Effector memory CD4-positive, alpha-beta T cell (primary cell): ENCODE data around the gene RPL19.

Experiments
- DNase-seq, 3 donors: peaks; one replicate each; pipeline ENCODE4 v3.0.0-alpha.2; 2020
- H3K27ac ChIP-seq: 2 replicates; pipeline ENCODE4 v1.7.0; 2013; ENCODE audit warnings: mild to moderate bottlenecking, low read length, moderate library complexity; ENCODE audit not compliant: insufficient read depth, poor library complexity, severe bottlenecking
- H3K27me3 ChIP-seq: replicated peaks from 2 replicates; pipeline ENCODE4 v1.7.0; 2013; ENCODE audit warnings: mild to moderate bottlenecking, low read length; ENCODE audit not compliant: insufficient read depth, control insufficient read depth, poor library complexity, severe bottlenecking
- H3K36me3 ChIP-seq: 2 replicates; pipeline ENCODE4 v1.7.0; 2013; ENCODE audit warnings: mild to moderate bottlenecking, low read length, moderate library complexity; ENCODE audit not compliant: control insufficient read depth, insufficient read depth
- H3K4me1 ChIP-seq: 2 replicates; pipeline ENCODE4 v1.7.0; 2013; ENCODE audit warnings: low read length, mild to moderate bottlenecking; ENCODE audit not compliant: control insufficient read depth, insufficient read depth, poor library complexity, severe bottlenecking
- H3K4me3 ChIP-seq: 2 replicates; pipeline ENCODE4 v1.7.0; 2013; ENCODE audit warnings: low read length, low read depth, mild to moderate bottlenecking; ENCODE audit not compliant: insufficient read depth, poor library complexity, severe bottlenecking
- H3K9me3 ChIP-seq: 2 replicates; pipeline ENCODE4 v1.7.0; 2013; ENCODE audit warnings: mild to moderate bottlenecking, low read length, moderate library complexity; ENCODE audit not compliant: control insufficient read depth

RPL19 gene

DNA sequence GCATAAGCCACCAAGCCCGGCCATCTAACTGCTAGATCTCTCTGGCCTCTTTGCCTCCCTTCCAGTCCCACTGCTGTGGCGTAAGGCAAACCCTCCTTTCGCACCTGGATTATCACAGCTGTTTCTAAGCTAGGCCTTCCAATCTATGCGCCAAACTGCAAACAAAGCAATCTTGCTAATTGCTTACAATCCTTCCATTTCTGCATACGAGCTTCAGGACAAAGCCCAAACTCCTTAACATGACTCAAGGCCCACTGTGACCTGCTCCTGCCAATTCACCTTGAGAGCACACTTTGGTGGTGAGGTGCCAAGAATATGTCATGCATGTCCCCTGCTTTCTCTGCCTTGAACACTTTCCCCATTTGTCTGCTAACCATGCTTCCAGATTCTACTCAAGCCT lies 28.1 kb upstream of the RPL19 start:
- Histone ChIP-seq H3K27ac (no peak overlapping the region), H3K36me3 (peaks cover 11% of the 10 kb centered on the region), H3K27me3 (no peaks in the 10 kb centered on the region), H3K4me3 (no peak overlapping the region), H3K4me1 (no peaks in the 10 kb centered on the region), H3K9me3 (no peaks in the 10 kb centered on the region)
- no peak for DNase-seq

DNA sequence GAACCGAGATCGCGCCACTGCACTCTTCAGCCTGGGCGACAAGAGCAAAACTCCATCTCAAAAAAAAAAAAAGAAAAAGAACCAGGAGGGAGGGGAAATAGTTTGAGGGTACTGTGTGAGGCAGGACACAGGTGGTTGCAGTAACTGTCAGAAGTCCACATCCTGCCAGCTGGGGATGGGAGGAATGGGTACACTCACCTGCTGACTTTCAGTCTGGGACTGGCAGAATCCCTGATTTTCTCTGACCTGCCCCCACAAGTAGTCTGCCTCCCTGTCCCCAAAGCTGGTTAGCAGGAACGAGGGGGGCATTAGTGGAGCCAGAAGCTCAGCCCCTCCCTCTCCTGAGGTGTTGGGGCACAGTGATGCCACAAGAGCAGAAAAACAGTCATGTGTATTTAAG lies 27.0 kb upstream of the RPL19 start:
- no peak for DNase-seq
- no peaks in the 10 kb centered on the region for H3K9me3 ChIP-seq
- no peak overlapping the region for H3K4me3 ChIP-seq
- no peaks in the 10 kb centered on the region for H3K27me3 ChIP-seq
- no peak overlapping the region for H3K27ac ChIP-seq
- no peaks in the 10 kb centered on the region for H3K4me1 ChIP-seq
- H3K36me3 ChIP-seq, result peaks cover 21% of the 10 kb centered on the region

DNA sequence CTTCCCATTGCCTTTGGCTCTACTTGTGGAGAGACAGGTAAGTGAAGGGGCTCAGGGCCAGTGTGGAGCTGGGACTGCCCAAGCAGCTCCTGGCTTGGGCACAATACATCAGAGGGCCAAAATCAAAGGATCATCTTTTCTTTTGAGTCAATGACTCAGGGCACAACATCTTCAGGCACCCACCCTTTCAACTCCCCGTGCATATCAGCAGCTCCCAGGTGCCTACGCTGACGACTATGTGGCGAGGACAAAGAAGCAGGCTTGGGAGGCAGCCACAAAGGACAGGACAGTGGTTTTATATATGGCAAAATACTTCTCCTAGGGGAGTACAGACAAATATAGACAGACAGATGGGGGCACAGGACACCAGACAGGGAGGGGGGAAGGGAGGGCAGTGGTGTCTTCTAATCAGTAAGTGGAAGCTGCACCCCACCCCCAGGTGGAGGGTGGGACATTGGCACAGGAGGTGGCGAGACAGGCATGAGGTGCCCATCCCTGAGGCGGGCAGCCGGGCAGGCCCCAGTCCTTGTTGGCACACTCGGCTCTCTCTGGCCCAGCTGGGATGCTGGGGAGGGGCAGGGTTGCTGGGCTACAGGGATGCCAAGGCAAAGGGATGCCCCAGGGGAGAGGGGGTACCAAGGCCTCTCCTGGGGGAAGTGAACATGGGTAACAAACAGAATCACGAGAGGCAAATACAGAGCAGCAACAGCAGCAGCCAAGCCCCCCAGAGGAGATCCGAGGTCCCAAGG lies 26.4 kb upstream of the RPL19 start:
- no peaks in the 10 kb centered on the region for H3K4me1 ChIP-seq
- no peak for DNase-seq
- H3K36me3 ChIP-seq, result peaks cover 21% of the 10 kb centered on the region
- no peaks in the 10 kb centered on the region for H3K9me3 ChIP-seq
- H3K27me3 ChIP-seq, result no peaks in the 10 kb centered on the region
- H3K27ac ChIP-seq, result no peak overlapping the region
- no peak overlapping the region for H3K4me3 ChIP-seq

DNA sequence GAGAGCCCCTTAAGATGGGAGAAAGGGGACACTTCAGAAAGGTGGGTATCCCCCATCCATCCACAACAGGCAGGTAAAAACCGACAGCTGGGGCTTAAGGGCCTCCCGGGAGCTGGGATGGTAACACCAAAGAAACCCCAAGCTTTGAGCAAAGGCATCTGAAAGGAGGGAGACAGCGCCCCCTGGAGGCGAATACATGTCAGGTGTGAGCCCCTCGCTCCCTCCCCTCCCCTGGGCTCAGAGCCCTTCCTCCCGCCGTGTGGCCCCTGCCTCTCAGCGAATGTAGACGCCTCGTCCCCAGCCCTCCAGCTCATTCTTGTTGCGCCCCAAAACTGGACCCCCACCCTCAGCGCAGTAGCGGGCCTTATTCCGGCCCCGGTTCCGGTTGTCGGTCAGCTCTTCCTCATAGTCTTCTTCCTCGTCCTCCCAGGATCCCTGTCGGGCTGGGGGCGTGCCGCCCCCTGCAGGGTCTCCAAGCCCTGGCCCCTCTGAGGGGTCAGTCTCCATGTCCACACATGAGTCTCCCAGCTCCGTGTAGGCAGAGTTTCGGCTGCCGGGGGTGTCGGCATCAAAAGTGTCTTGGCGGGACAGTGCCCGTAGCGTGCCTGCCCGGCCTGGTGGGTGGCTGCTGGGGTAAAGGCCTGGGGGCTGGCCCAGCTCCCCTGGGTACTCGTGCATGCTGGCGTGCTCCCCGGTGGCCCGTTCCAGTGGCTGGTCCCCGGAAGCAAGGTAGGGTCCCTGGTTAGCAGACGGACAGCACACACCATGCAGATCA lies 25.0 kb upstream of the RPL19 start:
- Histone ChIP-seq H3K36me3 (peaks cover 21% of the 10 kb centered on the region), H3K27ac (no peak overlapping the region), H3K4me3 (no peak overlapping the region), H3K4me1 (no peaks in the 10 kb centered on the region), H3K27me3 (no peaks in the 10 kb centered on the region), H3K9me3 (no peaks in the 10 kb centered on the region)
- DNase-seq, result peak; percentile 50 to 60 (median 55)

DNA sequence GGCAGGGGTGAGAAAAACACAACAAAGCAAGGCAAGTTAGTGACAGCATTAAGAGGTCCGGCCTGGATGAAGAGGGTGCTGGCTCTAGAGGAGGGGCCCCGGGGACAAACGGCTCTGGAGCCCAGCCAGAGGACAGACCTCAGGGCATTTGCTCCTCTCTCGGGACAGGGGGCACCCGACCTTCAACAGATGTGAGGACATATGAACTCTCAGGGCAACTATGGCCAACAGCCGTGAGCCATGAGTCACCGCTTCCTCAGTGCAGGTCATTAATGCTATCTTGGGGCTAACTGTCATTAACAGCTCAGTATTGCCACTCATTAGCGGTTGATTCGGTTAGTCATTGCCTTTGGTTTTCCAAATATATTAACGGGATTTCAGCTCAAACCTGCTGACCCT lies 24.4 kb upstream of the RPL19 start:
- Histone ChIP-seq H3K27me3 (no peaks in the 10 kb centered on the region), H3K36me3 (peaks cover 21% of the 10 kb centered on the region), H3K27ac (no peak overlapping the region), H3K4me1 (no peaks in the 10 kb centered on the region), H3K9me3 (no peaks in the 10 kb centered on the region), H3K4me3 (no peak overlapping the region)
- DNase-seq, result no peak

DNA sequence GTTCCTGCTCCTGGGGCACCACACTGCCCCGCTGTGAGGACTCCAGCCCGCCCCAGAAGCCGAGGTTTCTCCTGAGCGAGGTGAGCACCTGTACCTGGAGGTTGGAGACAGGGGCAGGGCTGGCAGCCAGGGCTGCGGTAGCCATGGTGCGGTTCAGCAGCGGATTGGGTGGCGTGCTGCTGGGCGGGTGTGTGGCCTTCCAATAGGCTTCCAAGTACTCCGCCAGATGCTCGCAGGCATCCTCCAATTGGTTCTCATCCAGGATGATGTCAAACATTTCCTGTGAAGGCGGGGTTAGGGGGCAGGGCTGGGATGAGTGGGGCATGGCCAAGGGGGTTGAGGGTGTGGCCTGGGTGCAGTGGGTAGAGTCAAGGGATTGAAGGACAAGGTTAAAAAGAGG lies 22.8 kb upstream of the RPL19 start:
- DNase-seq, result no peak
- Histone ChIP-seq H3K4me3 (no peak overlapping the region), H3K4me1 (no peaks in the 10 kb centered on the region), H3K27ac (no peak overlapping the region), H3K27me3 (no peaks in the 10 kb centered on the region), H3K9me3 (no peaks in the 10 kb centered on the region), H3K36me3 (peaks cover 27% of the 10 kb centered on the region)

DNA sequence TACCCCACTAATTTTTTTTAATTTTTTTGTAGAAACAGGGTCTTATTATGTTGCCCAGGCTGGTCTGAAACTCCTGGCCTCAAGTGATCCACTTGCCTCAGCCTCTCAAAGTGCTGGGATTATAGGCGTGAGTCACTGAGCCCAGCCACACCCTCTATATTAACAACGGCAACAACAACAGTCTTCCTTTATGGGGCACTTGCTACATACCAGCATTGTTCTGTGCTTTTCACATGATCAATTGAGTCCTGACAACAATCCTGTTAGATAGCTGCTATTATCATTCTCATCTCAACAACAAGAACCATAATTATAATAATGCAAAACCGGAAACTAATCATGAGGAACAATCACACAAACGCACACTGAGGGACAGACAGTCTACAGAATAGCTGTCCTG lies 21.5 kb upstream of the RPL19 start:
- no peak overlapping the region for H3K27ac ChIP-seq
- H3K36me3 ChIP-seq, result peaks cover 36% of the 10 kb centered on the region
- DNase-seq, result no peak
- H3K27me3 ChIP-seq, result no peaks in the 10 kb centered on the region
- H3K4me1 ChIP-seq, result no peaks in the 10 kb centered on the region
- no peak overlapping the region for H3K4me3 ChIP-seq
- H3K9me3 ChIP-seq, result no peaks in the 10 kb centered on the region

DNA sequence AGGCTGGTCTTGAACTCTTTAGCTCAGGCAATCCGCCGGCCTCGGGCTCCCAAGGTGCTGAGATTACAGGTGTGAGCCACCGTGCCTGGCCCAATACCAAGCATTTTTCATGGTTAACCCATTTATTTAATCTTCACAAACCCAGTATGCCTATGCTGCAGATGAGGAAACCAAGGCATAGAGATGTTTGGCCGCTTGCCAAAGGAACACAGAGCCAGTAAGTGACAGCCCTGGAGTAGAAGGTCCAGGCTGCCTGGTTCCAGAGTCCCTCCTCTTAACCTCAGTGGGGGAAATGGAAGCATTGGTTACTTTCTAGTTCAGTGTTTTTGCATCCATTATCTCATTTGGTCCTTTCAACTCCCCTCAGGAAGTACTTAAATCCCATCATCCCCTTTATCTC lies 18.8 kb upstream of the RPL19 start:
- Histone ChIP-seq H3K9me3 (no peaks in the 10 kb centered on the region), H3K4me3 (no peak overlapping the region), H3K36me3 (peaks cover 50% of the 10 kb centered on the region), H3K27me3 (no peaks in the 10 kb centered on the region), H3K4me1 (no peaks in the 10 kb centered on the region), H3K27ac (no peak overlapping the region)
- DNase-seq, result no peak

DNA sequence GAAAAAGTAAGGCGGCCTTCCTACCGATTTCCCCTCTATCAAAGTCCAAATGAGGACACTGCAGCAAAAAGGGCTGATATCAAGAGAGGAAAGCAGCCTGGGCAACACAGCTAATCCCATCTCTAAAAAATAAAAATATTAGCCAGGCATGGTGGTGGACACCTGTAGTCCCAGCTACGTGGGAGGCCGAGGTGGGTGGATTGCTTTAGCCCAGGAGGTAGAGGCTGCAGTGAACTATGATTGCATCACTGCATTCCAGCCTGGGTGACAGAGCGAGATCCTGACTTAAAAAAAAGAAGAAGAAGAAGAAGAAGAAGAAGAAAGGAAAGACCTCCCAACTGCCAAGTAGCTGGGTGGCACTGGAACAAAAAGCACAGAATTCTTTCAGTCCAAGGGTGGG lies 17.0 kb upstream of the RPL19 start:
- H3K27me3 ChIP-seq, result no peaks in the 10 kb centered on the region
- peaks cover 46% of the 10 kb centered on the region for H3K36me3 ChIP-seq
- H3K4me3 ChIP-seq, result no peak overlapping the region
- H3K27ac ChIP-seq, result no peak overlapping the region
- no peaks in the 10 kb centered on the region for H3K4me1 ChIP-seq
- H3K9me3 ChIP-seq, result no peaks in the 10 kb centered on the region
- no peak for DNase-seq

DNA sequence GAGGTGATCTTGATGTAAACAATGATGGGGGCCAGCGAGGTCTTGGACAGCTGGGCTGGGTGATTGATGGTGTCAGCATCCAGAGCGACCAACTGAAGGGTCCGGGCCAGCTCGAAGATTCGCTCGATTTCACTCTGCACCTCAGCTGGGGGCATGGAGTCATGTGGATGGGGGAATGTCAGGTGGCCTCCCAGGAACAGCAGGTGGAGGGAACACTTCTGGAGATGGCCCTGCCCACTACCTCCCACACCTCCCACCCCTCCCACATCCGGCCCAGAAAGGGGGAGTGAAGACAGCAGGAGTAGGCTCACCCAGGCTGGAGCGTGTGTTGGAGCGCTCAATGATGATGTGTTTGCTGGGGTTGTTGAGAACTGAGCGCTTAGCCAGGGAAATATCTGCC lies 16.4 kb upstream of the RPL19 start:
- Histone ChIP-seq H3K4me1 (no peaks in the 10 kb centered on the region), H3K27me3 (no peaks in the 10 kb centered on the region), H3K9me3 (no peaks in the 10 kb centered on the region), H3K4me3 (no peak overlapping the region), H3K27ac (no peak overlapping the region), H3K36me3 (peaks cover 49% of the 10 kb centered on the region)
- DNase-seq, result no peak
